Neural cell (in vitro differentiated cells): ENCODE results near the gene MAP2K4.

Experiments used
- EP300 ChIP-seq: fragments of 450-650 bp; conservative IDR thresholded peaks from 2 replicates; pipeline ENCODE4 v1.6.1; 2014; ENCODE audit warnings: antibody characterized with exemption, mild to moderate bottlenecking, moderate library complexity; ENCODE audit not compliant: poor library complexity, severe bottlenecking
- EZH2 ChIP-seq: fragments of 200-600, 300-800 bp; shearing (Covaris generic), sonication (generic); IDR thresholded peaks from 2 replicates; pipeline ENCODE4 v1.6.1; 2014; ENCODE audit warnings: antibody characterized with exemption, low read length, borderline replicate concordance, mild to moderate bottlenecking; ENCODE audit not compliant: insufficient read depth, poor library complexity, severe bottlenecking
- TF ChIP-seq, protein P1 (sequence below): fragments of 450-650 bp; IDR thresholded peaks from 2 replicates; pipeline ENCODE4 v1.5.1; 2014; ENCODE audit warnings: antibody characterized with exemption, mild to moderate bottlenecking, moderate library complexity; ENCODE audit not compliant: poor library complexity, severe bottlenecking

DNA sequence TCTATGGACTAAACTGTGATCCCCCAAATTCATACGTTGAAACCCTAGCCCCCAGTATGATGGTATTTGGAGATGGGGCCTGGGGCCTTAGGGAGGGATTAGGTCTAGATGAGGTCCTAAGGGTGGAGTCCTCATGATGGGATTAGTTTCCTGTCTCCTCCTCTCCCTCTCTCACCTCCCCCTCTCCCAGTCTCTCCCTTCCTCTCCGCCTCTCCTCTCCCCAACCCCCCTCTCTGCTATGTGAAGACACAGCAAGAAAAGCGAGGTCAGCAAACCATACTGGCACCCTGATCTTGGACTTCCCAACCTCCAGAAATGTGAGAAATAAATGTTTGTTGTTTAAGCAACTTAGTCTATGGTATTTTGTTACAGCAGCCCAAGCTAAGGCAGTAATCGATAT, 38.8 kb upstream of the MAP2K4 start:
- TF ChIP-seq, protein P1, sequence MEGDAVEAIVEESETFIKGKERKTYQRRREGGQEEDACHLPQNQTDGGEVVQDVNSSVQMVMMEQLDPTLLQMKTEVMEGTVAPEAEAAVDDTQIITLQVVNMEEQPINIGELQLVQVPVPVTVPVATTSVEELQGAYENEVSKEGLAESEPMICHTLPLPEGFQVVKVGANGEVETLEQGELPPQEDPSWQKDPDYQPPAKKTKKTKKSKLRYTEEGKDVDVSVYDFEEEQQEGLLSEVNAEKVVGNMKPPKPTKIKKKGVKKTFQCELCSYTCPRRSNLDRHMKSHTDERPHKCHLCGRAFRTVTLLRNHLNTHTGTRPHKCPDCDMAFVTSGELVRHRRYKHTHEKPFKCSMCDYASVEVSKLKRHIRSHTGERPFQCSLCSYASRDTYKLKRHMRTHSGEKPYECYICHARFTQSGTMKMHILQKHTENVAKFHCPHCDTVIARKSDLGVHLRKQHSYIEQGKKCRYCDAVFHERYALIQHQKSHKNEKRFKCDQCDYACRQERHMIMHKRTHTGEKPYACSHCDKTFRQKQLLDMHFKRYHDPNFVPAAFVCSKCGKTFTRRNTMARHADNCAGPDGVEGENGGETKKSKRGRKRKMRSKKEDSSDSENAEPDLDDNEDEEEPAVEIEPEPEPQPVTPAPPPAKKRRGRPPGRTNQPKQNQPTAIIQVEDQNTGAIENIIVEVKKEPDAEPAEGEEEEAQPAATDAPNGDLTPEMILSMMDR = no peak
- TF ChIP-seq EZH2 (no peak), EP300 (no peak)
